ENCODE data around the gene STX2. TPM values are rescaled to one million over a fixed set of nuclear protein-coding genes. Genes with fewer than 3 reads are reported as not detected.

Gene STX2
- polyA plus RNA-seq, 1 donor from 2014 or later: 67.0 TPM

DNA sequence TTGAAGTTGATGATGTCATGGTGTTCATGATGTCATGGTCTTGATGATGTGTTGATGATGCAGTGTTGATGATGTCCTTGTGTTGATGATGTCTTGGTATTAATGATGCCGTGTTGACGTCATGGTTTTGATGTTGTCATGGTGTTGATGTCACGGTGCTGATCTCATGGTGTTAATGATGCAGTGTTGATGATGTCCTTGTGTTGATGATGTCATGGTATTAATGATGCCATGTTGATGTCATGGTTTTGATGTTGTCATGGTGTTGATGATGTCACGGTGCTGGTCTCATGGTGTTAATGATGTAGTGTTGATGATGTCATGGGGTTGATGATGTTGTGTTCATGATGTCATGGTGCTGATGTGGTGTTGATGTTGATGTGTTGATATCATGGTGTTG lies 75.0 kb downstream of the STX2 start:
- Histone ChIP-seq H3F3A (ENCODE audit: insufficient read depth, low read length, poor library complexity, severe bottlenecking) (no peaks in the 10 kb centered on the region), H3K9ac (ENCODE audit: low read length) (no peak overlapping the region), H3K9me2 (ENCODE audit: insufficient read depth, low read length) (no peaks in the 10 kb centered on the region), H3K9me3 (ENCODE audit: low read length) (no peaks in the 10 kb centered on the region), H3K27me3 (ENCODE audit: insufficient read depth, low read depth, low read length) (no peaks in the 10 kb centered on the region), H3K36me3 (ENCODE audit: insufficient read depth, low read length) (peaks cover 6% of the 10 kb centered on the region), H3K4me3 (ENCODE audit: low read length) (no peak overlapping the region), H3K4me2 (ENCODE audit: low read length) (no peak overlapping the region), H3K79me2 (replicated peaks; ENCODE audit: insufficient read depth, low read length) (no peaks in the 10 kb centered on the region), H3K27ac (ENCODE audit: low read length) (no peak overlapping the region), H2AFZ (ENCODE audit: low read depth, low read length) (no peak overlapping the region), H4K20me1 (ENCODE audit: insufficient read depth) (no peaks in the 10 kb centered on the region)
- TF ChIP-seq, protein P1, sequence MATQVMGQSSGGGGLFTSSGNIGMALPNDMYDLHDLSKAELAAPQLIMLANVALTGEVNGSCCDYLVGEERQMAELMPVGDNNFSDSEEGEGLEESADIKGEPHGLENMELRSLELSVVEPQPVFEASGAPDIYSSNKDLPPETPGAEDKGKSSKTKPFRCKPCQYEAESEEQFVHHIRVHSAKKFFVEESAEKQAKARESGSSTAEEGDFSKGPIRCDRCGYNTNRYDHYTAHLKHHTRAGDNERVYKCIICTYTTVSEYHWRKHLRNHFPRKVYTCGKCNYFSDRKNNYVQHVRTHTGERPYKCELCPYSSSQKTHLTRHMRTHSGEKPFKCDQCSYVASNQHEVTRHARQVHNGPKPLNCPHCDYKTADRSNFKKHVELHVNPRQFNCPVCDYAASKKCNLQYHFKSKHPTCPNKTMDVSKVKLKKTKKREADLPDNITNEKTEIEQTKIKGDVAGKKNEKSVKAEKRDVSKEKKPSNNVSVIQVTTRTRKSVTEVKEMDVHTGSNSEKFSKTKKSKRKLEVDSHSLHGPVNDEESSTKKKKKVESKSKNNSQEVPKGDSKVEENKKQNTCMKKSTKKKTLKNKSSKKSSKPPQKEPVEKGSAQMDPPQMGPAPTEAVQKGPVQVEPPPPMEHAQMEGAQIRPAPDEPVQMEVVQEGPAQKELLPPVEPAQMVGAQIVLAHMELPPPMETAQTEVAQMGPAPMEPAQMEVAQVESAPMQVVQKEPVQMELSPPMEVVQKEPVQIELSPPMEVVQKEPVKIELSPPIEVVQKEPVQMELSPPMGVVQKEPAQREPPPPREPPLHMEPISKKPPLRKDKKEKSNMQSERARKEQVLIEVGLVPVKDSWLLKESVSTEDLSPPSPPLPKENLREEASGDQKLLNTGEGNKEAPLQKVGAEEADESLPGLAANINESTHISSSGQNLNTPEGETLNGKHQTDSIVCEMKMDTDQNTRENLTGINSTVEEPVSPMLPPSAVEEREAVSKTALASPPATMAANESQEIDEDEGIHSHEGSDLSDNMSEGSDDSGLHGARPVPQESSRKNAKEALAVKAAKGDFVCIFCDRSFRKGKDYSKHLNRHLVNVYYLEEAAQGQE (IDR thresholded peaks at IDR 0.05; ENCODE audit: borderline replicate concordance): no peak
- TF ChIP-seq MXI1 (conservative IDR thresholded peaks at IDR 0.05; ENCODE audit: poor library complexity, severe bottlenecking) (no peak), RAD21 (conservative IDR thresholded peaks at IDR 0.05) (no peak), EP300 (conservative IDR thresholded peaks at IDR 0.05; ENCODE audit: poor library complexity, severe bottlenecking) (no peak), TAF1 (IDR thresholded peaks at IDR 0.05; ENCODE audit: low read depth) (no peak), SMC3 (conservative IDR thresholded peaks at IDR 0.05; ENCODE audit: poor library complexity) (no peak), POLR2AphosphoS5 (IDR thresholded peaks at IDR 0.05) (no peak), EZH2 (IDR thresholded peaks at IDR 0.05; ENCODE audit: borderline replicate concordance, insufficient read depth, low read length, poor library complexity, severe bottlenecking) (no peak)
- TF ChIP-seq, protein P2, sequence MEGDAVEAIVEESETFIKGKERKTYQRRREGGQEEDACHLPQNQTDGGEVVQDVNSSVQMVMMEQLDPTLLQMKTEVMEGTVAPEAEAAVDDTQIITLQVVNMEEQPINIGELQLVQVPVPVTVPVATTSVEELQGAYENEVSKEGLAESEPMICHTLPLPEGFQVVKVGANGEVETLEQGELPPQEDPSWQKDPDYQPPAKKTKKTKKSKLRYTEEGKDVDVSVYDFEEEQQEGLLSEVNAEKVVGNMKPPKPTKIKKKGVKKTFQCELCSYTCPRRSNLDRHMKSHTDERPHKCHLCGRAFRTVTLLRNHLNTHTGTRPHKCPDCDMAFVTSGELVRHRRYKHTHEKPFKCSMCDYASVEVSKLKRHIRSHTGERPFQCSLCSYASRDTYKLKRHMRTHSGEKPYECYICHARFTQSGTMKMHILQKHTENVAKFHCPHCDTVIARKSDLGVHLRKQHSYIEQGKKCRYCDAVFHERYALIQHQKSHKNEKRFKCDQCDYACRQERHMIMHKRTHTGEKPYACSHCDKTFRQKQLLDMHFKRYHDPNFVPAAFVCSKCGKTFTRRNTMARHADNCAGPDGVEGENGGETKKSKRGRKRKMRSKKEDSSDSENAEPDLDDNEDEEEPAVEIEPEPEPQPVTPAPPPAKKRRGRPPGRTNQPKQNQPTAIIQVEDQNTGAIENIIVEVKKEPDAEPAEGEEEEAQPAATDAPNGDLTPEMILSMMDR (IDR thresholded peaks at IDR 0.05; ENCODE audit: poor library complexity, severe bottlenecking): no peak

DNA sequence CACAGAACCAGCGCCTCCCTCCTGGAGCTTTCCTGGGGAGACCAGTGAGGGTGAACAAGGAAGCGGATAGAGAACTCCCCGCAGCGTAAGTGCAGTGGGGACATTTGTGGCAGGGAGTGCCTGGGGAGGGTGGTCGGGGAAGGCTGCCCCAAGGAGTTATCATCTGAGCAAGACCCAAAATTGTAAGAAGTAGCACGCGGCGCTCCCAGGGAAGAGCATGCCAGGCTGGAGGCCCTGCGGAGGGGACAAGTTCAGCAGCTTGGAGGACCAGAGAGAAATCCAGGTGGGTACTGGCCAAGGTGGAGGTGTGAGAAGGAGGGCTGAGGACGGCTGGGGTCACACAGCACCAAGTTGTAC lies 76.8 kb downstream of the STX2 start:
- Histone ChIP-seq H4K20me1 (ENCODE audit: insufficient read depth) (no peaks in the 10 kb centered on the region), H3K4me2 (ENCODE audit: low read length) (no peak overlapping the region), H3F3A (ENCODE audit: insufficient read depth, low read length, poor library complexity, severe bottlenecking) (no peaks in the 10 kb centered on the region), H3K79me2 (replicated peaks; ENCODE audit: insufficient read depth, low read length) (no peaks in the 10 kb centered on the region), H3K36me3 (ENCODE audit: insufficient read depth, low read length) (peaks cover 6% of the 10 kb centered on the region), H3K27me3 (ENCODE audit: insufficient read depth, low read depth, low read length) (no peaks in the 10 kb centered on the region), H3K4me3 (ENCODE audit: low read length) (no peak overlapping the region), H3K9ac (ENCODE audit: low read length) (no peak overlapping the region), H2AFZ (ENCODE audit: low read depth, low read length) (no peak overlapping the region), H3K27ac (ENCODE audit: low read length) (no peak overlapping the region), H3K9me2 (ENCODE audit: insufficient read depth, low read length) (no peaks in the 10 kb centered on the region), H3K9me3 (ENCODE audit: low read length) (no peaks in the 10 kb centered on the region)
- TF ChIP-seq MXI1 (conservative IDR thresholded peaks at IDR 0.05; ENCODE audit: poor library complexity, severe bottlenecking) (no peak), EZH2 (IDR thresholded peaks at IDR 0.05; ENCODE audit: borderline replicate concordance, insufficient read depth, low read length, poor library complexity, severe bottlenecking) (no peak), SMC3 (conservative IDR thresholded peaks at IDR 0.05; ENCODE audit: poor library complexity) (no peak), RAD21 (conservative IDR thresholded peaks at IDR 0.05) (no peak), POLR2AphosphoS5 (IDR thresholded peaks at IDR 0.05) (no peak), EP300 (conservative IDR thresholded peaks at IDR 0.05; ENCODE audit: poor library complexity, severe bottlenecking) (no peak), TAF1 (IDR thresholded peaks at IDR 0.05; ENCODE audit: low read depth) (no peak)
- TF ChIP-seq, protein P1 (IDR thresholded peaks at IDR 0.05; ENCODE audit: borderline replicate concordance): no peak
- TF ChIP-seq, protein P2 (IDR thresholded peaks at IDR 0.05; ENCODE audit: poor library complexity, severe bottlenecking): no peak
